Erythroblast (primary cell): Measurements from ENCODE around the gene PDAP1.

Experiments used
- GATA1 ChIP-seq: IDR thresholded peaks from 2 replicates; pipeline ENCODE4 v1.6.1; 2011; ENCODE audit warnings: low read depth, mild to moderate bottlenecking, control low read depth, low read length, moderate library complexity
- POLR2A ChIP-seq: IDR thresholded peaks from 2 replicates; pipeline ENCODE4 v1.6.1; 2011; ENCODE audit warnings: mild to moderate bottlenecking, low read length

GRCh38 chr7:99428972-99429566 is 20.7 kb upstream of the PDAP1 start:
- TF ChIP-seq POLR2A (no peak), GATA1 (no peak)
